NCI-H345 treated with DMSO at 0.1 percent for 48 hours (cell line): Measurements from ENCODE around the gene POLR1H.
"Not testable (repeated sequence)": the region's sequence is repeated elsewhere in the genome, so short reads cannot be mapped to it uniquely, and the experiment has no call there.

Experiments used
- DNase-seq: peaks from one replicate; lab custom pipeline; 2025; ENCODE audit not compliant: unreplicated experiment; lab: John Stamatoyannopoulos, UW

The POLR1H gene

GRCh38 chr6:30061092-30061857, at the start of gene POLR1H:
Gene POLR1H, plus strand, starts transcription at chr6:30061265. Its CDS starts 260 bp downstream, at chr6:30061525.
- DNase-seq: peak; percentile 86

GRCh38 chr6:30013291-30013922, 47.7 kb upstream of the POLR1H start:
- no peak for DNase-seq

- no peak for DNase-seq
Measured at GRCh38 chr6:30019819-30020218, 41.2 kb upstream of the POLR1H start.

- DNase-seq: no peak
Measured at GRCh38 chr6:30020626-30021025, 40.4 kb upstream of the POLR1H start.

- no peak for DNase-seq
Measured at GRCh38 chr6:30022189-30022588, 38.9 kb upstream of the POLR1H start.

- not testable (repeated sequence) for DNase-seq
Measured at GRCh38 chr6:30022712-30023111, 38.4 kb upstream of the POLR1H start.

GRCh38 chr6:30025186-30025585, 35.9 kb upstream of the POLR1H start:
- no peak for DNase-seq

- DNase-seq: no peak
Measured at GRCh38 chr6:30029588-30029987, 31.5 kb upstream of the POLR1H start.

GRCh38 chr6:30031381-30031780, 29.7 kb upstream of the POLR1H start:
- no peak for DNase-seq

GRCh38 chr6:30033440-30033839, 27.6 kb upstream of the POLR1H start:
- DNase-seq: not testable (repeated sequence)

GRCh38 chr6:30035784-30036183, 25.3 kb upstream of the POLR1H start:
- DNase-seq: no peak

GRCh38 chr6:30037182-30037788, 23.8 kb upstream of the POLR1H start:
- DNase-seq: no peak

- DNase-seq: no peak
Measured at GRCh38 chr6:30041221-30041620, 19.8 kb upstream of the POLR1H start.

GRCh38 chr6:30041821-30042220, 19.2 kb upstream of the POLR1H start:
- DNase-seq: no peak

GRCh38 chr6:30042476-30042875, 18.6 kb upstream of the POLR1H start:
- no peak for DNase-seq

GRCh38 chr6:30042914-30043313, 18.2 kb upstream of the POLR1H start:
- DNase-seq: no peak

- no peak for DNase-seq
Measured at GRCh38 chr6:30043744-30044143, 17.3 kb upstream of the POLR1H start.

- no peak for DNase-seq
Measured at GRCh38 chr6:30044630-30045029, 16.4 kb upstream of the POLR1H start.

- DNase-seq: no peak
Measured at GRCh38 chr6:30047220-30047619, 13.8 kb upstream of the POLR1H start.

- no peak for DNase-seq
Measured at GRCh38 chr6:30053682-30054081, 7.4 kb upstream of the POLR1H start.

GRCh38 chr6:30055513-30055912, 5.6 kb upstream of the POLR1H start:
- no peak for DNase-seq

GRCh38 chr6:30060606-30061091, 416 bp upstream of the POLR1H start:
- no peak for DNase-seq
